ENCODE results near the gene MDM1. TPM values are rescaled to one million over a fixed set of nuclear protein-coding genes. Genes with fewer than 3 reads are reported as not detected.

The MDM1 gene, protein sequence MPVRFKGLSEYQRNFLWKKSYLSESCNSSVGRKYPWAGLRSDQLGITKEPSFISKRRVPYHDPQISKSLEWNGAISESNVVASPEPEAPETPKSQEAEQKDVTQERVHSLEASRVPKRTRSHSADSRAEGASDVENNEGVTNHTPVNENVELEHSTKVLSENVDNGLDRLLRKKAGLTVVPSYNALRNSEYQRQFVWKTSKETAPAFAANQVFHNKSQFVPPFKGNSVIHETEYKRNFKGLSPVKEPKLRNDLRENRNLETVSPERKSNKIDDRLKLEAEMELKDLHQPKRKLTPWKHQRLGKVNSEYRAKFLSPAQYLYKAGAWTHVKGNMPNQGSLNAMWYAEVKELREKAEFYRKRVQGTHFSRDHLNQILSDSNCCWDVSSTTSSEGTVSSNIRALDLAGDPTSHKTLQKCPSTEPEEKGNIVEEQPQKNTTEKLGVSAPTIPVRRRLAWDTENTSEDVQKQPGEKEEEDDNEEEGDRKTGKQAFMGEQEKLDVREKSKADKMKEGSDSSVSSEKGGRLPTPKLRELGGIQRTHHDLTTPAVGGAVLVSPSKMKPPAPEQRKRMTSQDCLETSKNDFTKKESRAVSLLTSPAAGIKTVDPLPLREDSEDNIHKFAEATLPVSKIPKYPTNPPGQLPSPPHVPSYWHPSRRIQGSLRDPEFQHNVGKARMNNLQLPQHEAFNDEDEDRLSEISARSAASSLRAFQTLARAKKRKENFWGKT
- total RNA-seq (10 to 100 TPM; 12.6 to 15.0 TPM), polyA plus RNA-seq (10 to 100 TPM; 10.5 to 19.6 TPM)
- long read RNA-seq, donor 1, partial matches to known transcripts, result 1 of 3 reads
- long read RNA-seq, donor 1, other reads (novel, unspliced or antisense), result 0 of 3 reads
- long read RNA-seq, donor 2, partial matches to known transcripts, result 1 of 8 reads
- long read RNA-seq, donor 2, other reads (novel, unspliced or antisense), result 5 of 8 reads

GRCh38 chr12:68331869-68332727 is at the start of gene MDM1:
Gene MDM1 (minus strand): TSS chr12:68332362. CDS start chr12:68332245, 117 bp downstream.
- Histone ChIP-seq H3K27me3 (ENCODE audit: control insufficient read depth in 1 of 2, insufficient read depth in 2 of 2, low read length in 1 of 2) (no peaks in the 10 kb centered on the region), H3K4me3 (ENCODE audit: low read length in 2 of 2) (peak within 1 kb of the TSS; percentile 86 to 92), H3K9me3 (ENCODE audit: control insufficient read depth, low read length) (no peaks in the 10 kb centered on the region), H3K36me3 (ENCODE audit: control insufficient read depth in 1 of 2, insufficient read depth in 2 of 2, low read length in 1 of 2) (peaks cover 0 to 2% of the 10 kb centered on the region in 2 donors), H3K4me1 (ENCODE audit: control insufficient read depth in 1 of 2, insufficient read depth in 2 of 2, low read length in 2 of 2) (no peaks in the 10 kb centered on the region), H3K27ac (ENCODE audit: low read depth in 1 of 2, low read length in 2 of 2) (no peak within 1 kb of the TSS)
- peak; percentile 98 to 99 for DNase-seq
- ATAC-seq (ENCODE audit: low FRiP score), result peak; percentile 99
- 1% methylated on average over 59 of the region's 59 CpGs for WGBS, 2 donors
- intact Hi-C loops (cut with DNase I), result loop anchor here in 1 of 2 donors (10.0 kb wide), 1 partner anchor 203 kb away; no protein-coding TSS in a partner anchor

- intact Hi-C loops (cut with DNase I), result no loop called here
- no peak overlapping the region for H3K27ac ChIP-seq (ENCODE audit: low read depth in 1 of 2, low read length in 2 of 2)
- H3K4me1 ChIP-seq (ENCODE audit: control insufficient read depth in 1 of 2, insufficient read depth in 2 of 2, low read length in 2 of 2), result no peaks in the 10 kb centered on the region
- no peaks in the 10 kb centered on the region for H3K27me3 ChIP-seq (ENCODE audit: control insufficient read depth in 1 of 2, insufficient read depth in 2 of 2, low read length in 1 of 2)
- WGBS, 2 donors, result 84 to 88% methylated on average over 6 of the region's 6 CpGs
- no peak for DNase-seq
- no peaks in the 10 kb centered on the region for H3K9me3 ChIP-seq (ENCODE audit: control insufficient read depth, low read length)
- no peaks in the 10 kb centered on the region for H3K36me3 ChIP-seq (ENCODE audit: control insufficient read depth in 1 of 2, insufficient read depth in 2 of 2, low read length in 1 of 2)
- no peak for ATAC-seq (ENCODE audit: low FRiP score)
- no peak overlapping the region for H3K4me3 ChIP-seq (ENCODE audit: low read length in 2 of 2)
Measured at GRCh38 chr12:68381476-68382219, 49.5 kb upstream of the MDM1 start.

DNA sequence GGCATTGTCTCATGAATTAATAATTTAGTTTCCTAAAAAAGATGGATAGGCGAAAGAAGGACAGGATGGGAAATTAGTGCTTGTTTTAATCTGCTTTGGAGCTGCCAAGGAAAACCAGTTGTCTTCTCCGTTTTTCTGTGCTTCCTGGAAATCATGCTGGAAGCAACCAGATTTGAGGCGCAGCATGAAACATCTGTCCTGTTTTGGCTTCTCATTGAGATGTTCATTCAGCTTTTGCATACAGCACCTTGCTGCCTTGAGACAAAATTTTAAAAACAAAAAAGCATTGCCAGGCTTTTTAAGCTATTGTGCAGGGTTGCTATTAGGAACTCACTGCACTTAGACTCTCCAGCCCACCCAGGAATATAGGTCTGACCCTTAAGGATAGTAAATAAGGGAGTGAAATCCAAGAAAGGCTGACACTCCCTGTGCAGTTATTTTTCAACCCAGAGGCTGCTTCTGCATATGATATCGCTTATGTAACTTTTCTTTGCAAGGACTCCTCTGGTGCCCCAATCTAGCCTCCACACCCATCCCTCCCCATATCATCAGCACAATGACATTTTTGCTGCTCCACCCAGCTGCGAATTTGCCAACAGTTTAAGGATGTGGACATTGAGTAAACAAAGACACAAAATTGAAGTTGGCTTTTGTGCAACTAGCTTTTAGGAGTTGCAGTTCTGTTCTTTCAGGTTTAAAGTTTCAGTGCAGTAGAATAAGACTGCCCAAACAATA is 46.9 kb upstream of the MDM1 start:
- intact Hi-C loops (cut with DNase I), result no loop called here
- no peaks in the 10 kb centered on the region for H3K4me1 ChIP-seq (ENCODE audit: control insufficient read depth in 1 of 2, insufficient read depth in 2 of 2, low read length in 2 of 2)
- no peaks in the 10 kb centered on the region for H3K36me3 ChIP-seq (ENCODE audit: control insufficient read depth in 1 of 2, insufficient read depth in 2 of 2, low read length in 1 of 2)
- H3K27me3 ChIP-seq (ENCODE audit: control insufficient read depth in 1 of 2, insufficient read depth in 2 of 2, low read length in 1 of 2), result no peaks in the 10 kb centered on the region
- H3K4me3 ChIP-seq (ENCODE audit: low read length in 2 of 2), result no peak overlapping the region
- H3K9me3 ChIP-seq (ENCODE audit: control insufficient read depth, low read length), result no peaks in the 10 kb centered on the region
- DNase-seq (no peak), ATAC-seq (ENCODE audit: low FRiP score) (no peak)
- no peak overlapping the region for H3K27ac ChIP-seq (ENCODE audit: low read depth in 1 of 2, low read length in 2 of 2)
- 37 to 45% methylated on average over 5 of the region's 5 CpGs for WGBS, 2 donors

- H3K9me3 ChIP-seq (ENCODE audit: control insufficient read depth, low read length), result no peaks in the 10 kb centered on the region
- no peaks in the 10 kb centered on the region for H3K4me1 ChIP-seq (ENCODE audit: control insufficient read depth in 1 of 2, insufficient read depth in 2 of 2, low read length in 2 of 2)
- no peaks in the 10 kb centered on the region for H3K36me3 ChIP-seq (ENCODE audit: control insufficient read depth in 1 of 2, insufficient read depth in 2 of 2, low read length in 1 of 2)
- H3K4me3 ChIP-seq (ENCODE audit: low read length in 2 of 2), result no peak overlapping the region
- intact Hi-C loops (cut with DNase I), result no loop called here
- H3K27me3 ChIP-seq (ENCODE audit: control insufficient read depth in 1 of 2, insufficient read depth in 2 of 2, low read length in 1 of 2), result no peaks in the 10 kb centered on the region
- no peak for DNase-seq
- no peak for ATAC-seq (ENCODE audit: low FRiP score)
- no peak overlapping the region for H3K27ac ChIP-seq (ENCODE audit: low read depth in 1 of 2, low read length in 2 of 2)
- 92 to 93% methylated on average over 3 of the region's 3 CpGs for WGBS, 2 donors
Measured at GRCh38 chr12:68377881-68378280, 45.7 kb upstream of the MDM1 start.

GRCh38 chr12:68376901-68377300 is 44.7 kb upstream of the MDM1 start:
- WGBS, 2 donors, result 95% methylated on average over 7 of the region's 7 CpGs
- no peaks in the 10 kb centered on the region for H3K9me3 ChIP-seq (ENCODE audit: control insufficient read depth, low read length)
- DNase-seq (no peak), ATAC-seq (ENCODE audit: low FRiP score) (no peak)
- H3K27me3 ChIP-seq (ENCODE audit: control insufficient read depth in 1 of 2, insufficient read depth in 2 of 2, low read length in 1 of 2), result no peaks in the 10 kb centered on the region
- H3K4me1 ChIP-seq (ENCODE audit: control insufficient read depth in 1 of 2, insufficient read depth in 2 of 2, low read length in 2 of 2), result no peaks in the 10 kb centered on the region
- intact Hi-C loops (cut with DNase I), result no loop called here
- H3K27ac ChIP-seq (ENCODE audit: low read depth in 1 of 2, low read length in 2 of 2), result no peak overlapping the region
- H3K36me3 ChIP-seq (ENCODE audit: control insufficient read depth in 1 of 2, insufficient read depth in 2 of 2, low read length in 1 of 2), result no peaks in the 10 kb centered on the region
- H3K4me3 ChIP-seq (ENCODE audit: low read length in 2 of 2), result no peak overlapping the region

- Histone ChIP-seq H3K36me3 (ENCODE audit: control insufficient read depth in 1 of 2, insufficient read depth in 2 of 2, low read length in 1 of 2) (no peaks in the 10 kb centered on the region), H3K27me3 (ENCODE audit: control insufficient read depth in 1 of 2, insufficient read depth in 2 of 2, low read length in 1 of 2) (no peaks in the 10 kb centered on the region), H3K27ac (ENCODE audit: low read depth in 1 of 2, low read length in 2 of 2) (no peak overlapping the region), H3K4me3 (ENCODE audit: low read length in 2 of 2) (no peak overlapping the region), H3K9me3 (ENCODE audit: control insufficient read depth, low read length) (no peaks in the 10 kb centered on the region), H3K4me1 (ENCODE audit: control insufficient read depth in 1 of 2, insufficient read depth in 2 of 2, low read length in 2 of 2) (no peaks in the 10 kb centered on the region)
- intact Hi-C loops (cut with DNase I), result no loop called here
- 80 to 82% methylated on average over 4 of the region's 4 CpGs for WGBS, 2 donors
- DNase-seq (no peak), ATAC-seq (ENCODE audit: low FRiP score) (no peak)
Measured at GRCh38 chr12:68375756-68376695, 43.9 kb upstream of the MDM1 start.

Data from aorta (tissue), 5 donors.